HG03045 (cell line): ENCODE results near the gene TRIP4.

ENCODE experiments used
- ATAC-seq: cut with Tn5 transposase; IDR thresholded peaks from one replicate; pipeline ENCODE4 v1.9.1; 2021; ENCODE audit warnings: mild to moderate bottlenecking, moderate library complexity; ENCODE audit not compliant: unreplicated experiment

Gene TRIP4

GRCh38 chr15:64443747-64444621 is 56.3 kb downstream of the TRIP4 start:
- ATAC-seq = no peak

- ATAC-seq = no peak
Measured at GRCh38 chr15:64444836-64445235, 57.2 kb downstream of the TRIP4 start.

- ATAC-seq = no peak
Measured at GRCh38 chr15:64447536-64448315, 60.1 kb downstream of the TRIP4 start.

GRCh38 chr15:64452988-64453688 is 65.5 kb downstream of the TRIP4 start:
- ATAC-seq = no peak

GRCh38 chr15:64453689-64454037 is 66.0 kb downstream of the TRIP4 start:
- no peak for ATAC-seq

- no peak for ATAC-seq
Measured at GRCh38 chr15:64454282-64454681, 66.6 kb downstream of the TRIP4 start.

- no peak for ATAC-seq
Measured at GRCh38 chr15:64455961-64456371, 68.3 kb downstream of the TRIP4 start.

- ATAC-seq = no peak
Measured at GRCh38 chr15:64456634-64457108, 69.0 kb downstream of the TRIP4 start.

- no peak for ATAC-seq
Measured at GRCh38 chr15:64459066-64459781, 71.6 kb downstream of the TRIP4 start.

- ATAC-seq = peak; percentile 73
Measured at GRCh38 chr15:64460206-64460723, 72.6 kb downstream of the TRIP4 start, which contains the start of gene ZNF609. ZNF609 (plus strand) TSS chr15:64460578; CDS start chr15:64499420, 38,842 bp downstream.

- ATAC-seq = peak; percentile 15
Measured at GRCh38 chr15:64460724-64461720, 73.4 kb downstream of the TRIP4 start.

GRCh38 chr15:64461721-64462162 is 74.1 kb downstream of the TRIP4 start:
- no peak for ATAC-seq

GRCh38 chr15:64462492-64462891 is 74.9 kb downstream of the TRIP4 start:
- no peak for ATAC-seq

- ATAC-seq = no peak
Measured at GRCh38 chr15:64464276-64465005, 76.8 kb downstream of the TRIP4 start.

GRCh38 chr15:64466408-64467141 is 78.9 kb downstream of the TRIP4 start:
- ATAC-seq = no peak

GRCh38 chr15:64472161-64472560 is 84.5 kb downstream of the TRIP4 start:
- ATAC-seq = no peak

- ATAC-seq = no peak
Measured at GRCh38 chr15:64474846-64475245, 87.2 kb downstream of the TRIP4 start.

GRCh38 chr15:64476550-64476949 is 88.9 kb downstream of the TRIP4 start:
- no peak for ATAC-seq
